ENCODE results near the gene SMYD1. TPM values are rescaled to one million over a fixed set of nuclear protein-coding genes. Genes with fewer than 3 reads are reported as not detected.

The SMYD1 gene
- polyA plus RNA-seq, 3 donors: not detected

- Mint-ChIP-seq H3K4me3 (peak overlapping the region; percentile 79 to 89), H3K36me3 (peaks cover 35 to 56% of the 10 kb centered on the region in 2 donors), H3K4me1 (peaks cover 30% of the 10 kb centered on the region), H3K9me3 (peaks cover 0 to 1% (median 0%) of the 10 kb centered on the region in 7 donors), H3K27me3 (ENCODE audit: low read depth in 3 of 3) (peaks cover 0 to 4% (median 0%) of the 10 kb centered on the region in 3 donors), H3K27ac (peak overlapping the region; percentile 83 to 96 (median 90))
- TF ChIP-seq CTCF (IDR thresholded peaks at IDR 0.05): no peak
- no peaks in the 10 kb centered on the region for H3K9me3 ChIP-seq (replicated peaks in 1 of 2; ENCODE audit: control insufficient read depth in 1 of 2, insufficient read depth in 1 of 2, low read length in 2 of 2)
- peaks cover 31 to 51% of the 10 kb centered on the region in 2 donors for H3K36me3 ChIP-seq (replicated peaks in 1 of 2; ENCODE audit: control insufficient read depth in 1 of 2, insufficient read depth in 2 of 2, low read length in 2 of 2)
- intact Hi-C loops (cut with micrococcal nuclease): no loop called here
- 16% methylated on average over 7 of the region's 10 CpGs for WGBS (ENCODE audit: insufficient coverage)
- H4K20me1 ChIP-seq (ENCODE audit: insufficient read depth, low read length): peaks cover 5% of the 10 kb centered on the region
- DNase-seq: peak in 2 of 3 donors; percentile 9 to 38
- H2AFZ ChIP-seq (ENCODE audit: insufficient read depth, low read depth, low read length, poor library complexity, severe bottlenecking): peak overlapping the region; percentile 71
- H3K4me1 ChIP-seq (ENCODE audit: control insufficient read depth in 1 of 2, insufficient read depth in 2 of 2, low read length in 2 of 2): peaks cover 9 to 15% of the 10 kb centered on the region in 2 donors
- peak overlapping the region; percentile 42 for H3K9ac ChIP-seq (ENCODE audit: insufficient read depth, low read length, poor library complexity, severe bottlenecking)
- no peaks in the 10 kb centered on the region for H3K79me2 ChIP-seq (ENCODE audit: insufficient read depth, low read length)
- H3K4me3 ChIP-seq (replicated peaks in 1 of 3; ENCODE audit: low read depth in 2 of 3, low read length in 3 of 3): peak overlapping the region; percentile 28 to 64 (median 55)
- peak overlapping the region in 1 of 2 donors; percentile 78 for H3K27ac ChIP-seq (ENCODE audit: low read depth in 1 of 2, low read length in 2 of 2)
- H3K4me2 ChIP-seq (replicated peaks; ENCODE audit: extremely low read depth, low read length, poor library complexity, severe bottlenecking): peak overlapping the region; percentile 64
- H3K27me3 ChIP-seq (ENCODE audit: control insufficient read depth in 2 of 2, insufficient read depth in 2 of 2, low read length in 2 of 2): no peaks in the 10 kb centered on the region
These were observed 39.8 kb upstream of the SMYD1 start for GRCh38 chr2:88027697-88028389.

GRCh38 chr2:88028931-88029330 lies 38.7 kb upstream of the SMYD1 start:
- Histone ChIP-seq H3K27ac (ENCODE audit: low read depth in 1 of 2, low read length in 2 of 2) (peak overlapping the region in 1 of 2 donors; percentile 78), H4K20me1 (ENCODE audit: insufficient read depth, low read length) (peaks cover 5% of the 10 kb centered on the region), H3K4me3 (replicated peaks in 1 of 3; ENCODE audit: low read depth in 2 of 3, low read length in 3 of 3) (no peak overlapping the region), H3K27me3 (ENCODE audit: control insufficient read depth in 2 of 2, insufficient read depth in 2 of 2, low read length in 2 of 2) (no peaks in the 10 kb centered on the region), H3K4me1 (ENCODE audit: control insufficient read depth in 1 of 2, insufficient read depth in 2 of 2, low read length in 2 of 2) (peaks cover 9 to 15% of the 10 kb centered on the region in 2 donors), H3K4me2 (replicated peaks; ENCODE audit: extremely low read depth, low read length, poor library complexity, severe bottlenecking) (no peak overlapping the region), H3K36me3 (replicated peaks in 1 of 2; ENCODE audit: control insufficient read depth in 1 of 2, insufficient read depth in 2 of 2, low read length in 2 of 2) (peaks cover 39 to 62% of the 10 kb centered on the region in 2 donors), H3K79me2 (ENCODE audit: insufficient read depth, low read length) (no peaks in the 10 kb centered on the region), H3K9me3 (replicated peaks in 1 of 2; ENCODE audit: control insufficient read depth in 1 of 2, insufficient read depth in 1 of 2, low read length in 2 of 2) (no peaks in the 10 kb centered on the region), H3K9ac (ENCODE audit: insufficient read depth, low read length, poor library complexity, severe bottlenecking) (no peak overlapping the region), H2AFZ (ENCODE audit: insufficient read depth, low read depth, low read length, poor library complexity, severe bottlenecking) (no peak overlapping the region)
- peaks cover 39 to 62% of the 10 kb centered on the region in 2 donors for H3K36me3 Mint-ChIP-seq
- peak overlapping the region in 4 of 7 donors; percentile 15 to 96 (median 64) for H3K27ac Mint-ChIP-seq
- no peaks in the 10 kb centered on the region for H3K9me3 Mint-ChIP-seq
- no peak for TF ChIP-seq CTCF (IDR thresholded peaks at IDR 0.05)
- intact Hi-C loops (cut with micrococcal nuclease): no loop called here
- peaks cover 30% of the 10 kb centered on the region for H3K4me1 Mint-ChIP-seq
- DNase-seq: no peak
- H3K4me3 Mint-ChIP-seq: no peak overlapping the region
- WGBS (ENCODE audit: insufficient coverage): 100% methylated on average over 1 of the region's 4 CpGs
- peaks cover 0 to 4% (median 0%) of the 10 kb centered on the region in 3 donors for H3K27me3 Mint-ChIP-seq (ENCODE audit: low read depth in 3 of 3)

All from CD14-positive monocyte (primary cell).